Thyroid gland (tissue), 4 donors: Measurements from ENCODE around the gene SULF2. TPM values are rescaled to one million over a fixed set of nuclear protein-coding genes. Genes with fewer than 3 reads are reported as not detected.
A peak's percentile ranks its signal among the peaks of the same experiment; 100 is the strongest.

Experiments
- DNase-seq, 2 donors: peaks; one replicate each; pipeline ENCODE4 v3.0.0-alpha.2; 2019
- H3K27ac ChIP-seq, 3 donors: fragments of 200-600 bp; sonication (generic); 1 replicate in 2 of 3; 2 replicates in 1 of 3; pipeline ENCODE4 v1.5.1; 2016 to 2019; ENCODE audit warnings: mild to moderate bottlenecking in 1 of 3, moderate library complexity in 1 of 3
- H3K27me3 ChIP-seq: fragments of 200-600 bp; sonication (generic); one replicate; pipeline ENCODE4 v1.5.1; 2019
- H3K36me3 ChIP-seq, 2 donors: fragments of 200-600 bp; sonication (generic); one replicate each; pipeline ENCODE4 v1.5.1; 2016 to 2019
- H3K4me1 ChIP-seq, 2 donors: fragments of 200-600 bp; sonication (generic); one replicate each; pipeline ENCODE4 v1.5.1; 2017 to 2019
- H3K4me3 ChIP-seq, 3 donors: fragments of 200-600 bp; sonication (generic); replicated peaks in 1 of 3; 1 replicate in 2 of 3; 2 replicates in 1 of 3; pipeline ENCODE4 v1.5.1; 2016; ENCODE audit warnings: mild to moderate bottlenecking in 1 of 3
- H3K9me3 ChIP-seq: fragments of 200-600 bp; sonication (generic); one replicate; pipeline ENCODE4 v1.5.1; 2017
- CTCF ChIP-seq, 6 experiments: fragments of 200-600 bp in 3 of 6; fragments of 450-650 bp in 3 of 6; sonication (generic) in 3 of 6; IDR thresholded peaks; one replicate each; pipeline ENCODE4 v1.5.1; 2016 to 2019; ENCODE audit warnings: antibody characterized with exemption in 6 of 6, mild to moderate bottlenecking in 2 of 6, inconsistent platforms in 1 of 6, moderate library complexity in 1 of 6
- POLR2A ChIP-seq, 2 donors: fragments of 450-650 bp; IDR thresholded peaks; one replicate each; pipeline ENCODE4 v1.6.1; 2017; ENCODE audit warnings: antibody characterized with exemption in 2 of 2, mild to moderate bottlenecking in 2 of 2, moderate library complexity in 1 of 2
- WGBS, 2 donors: methylation state at CpG; one replicate each; pipeline ENCODE4 v1.1.5; 2017; 5-methylcytosine and 5-hydroxymethylcytosine counted together
- intact Hi-C: fragments of 100-400 bp; cut with DNase I; formaldehyde crosslinking; loops from one replicate; pipeline ENCODE4 v1.15.1; 2023
- total RNA-seq, 4 donors: library from RNA; depleted of rRNA; stranded (reverse); fragments of >200 nt; gene quantifications; one replicate each; pipeline ENCODE4 v1.2.3, GENCODE V29; 2016

SULF2 gene
- total RNA-seq, 4 donors from 2014 or later, result 39.4 to 90.6 (median 55.4) TPM

GRCh38 chr20:47789764-47790579, 4.7 kb upstream of the SULF2 start:
- H3K4me1 ChIP-seq, result peaks cover 0 to 8% of the 10 kb centered on the region in 2 donors
- no peaks in the 10 kb centered on the region for H3K9me3 ChIP-seq
- H3K36me3 ChIP-seq, result no peaks in the 10 kb centered on the region
- no peak overlapping the region for H3K4me3 ChIP-seq
- intact Hi-C loops, result loop anchor here (10.0 kb wide), 1 partner anchor 835 kb away; no protein-coding TSS in a partner anchor
- no peaks in the 10 kb centered on the region for H3K27me3 ChIP-seq
- whole genome bisulfite sequencing, 2 donors, result 78 to 85% methylated on average over 10 of the region's 10 CpGs
- no peak for TF ChIP-seq CTCF (IDR thresholded peaks at IDR 0.05)
- TF ChIP-seq POLR2A (IDR thresholded peaks at IDR 0.05), result no peak
- H3K27ac ChIP-seq, result no peak overlapping the region
- DNase-seq, result no peak

DNA sequence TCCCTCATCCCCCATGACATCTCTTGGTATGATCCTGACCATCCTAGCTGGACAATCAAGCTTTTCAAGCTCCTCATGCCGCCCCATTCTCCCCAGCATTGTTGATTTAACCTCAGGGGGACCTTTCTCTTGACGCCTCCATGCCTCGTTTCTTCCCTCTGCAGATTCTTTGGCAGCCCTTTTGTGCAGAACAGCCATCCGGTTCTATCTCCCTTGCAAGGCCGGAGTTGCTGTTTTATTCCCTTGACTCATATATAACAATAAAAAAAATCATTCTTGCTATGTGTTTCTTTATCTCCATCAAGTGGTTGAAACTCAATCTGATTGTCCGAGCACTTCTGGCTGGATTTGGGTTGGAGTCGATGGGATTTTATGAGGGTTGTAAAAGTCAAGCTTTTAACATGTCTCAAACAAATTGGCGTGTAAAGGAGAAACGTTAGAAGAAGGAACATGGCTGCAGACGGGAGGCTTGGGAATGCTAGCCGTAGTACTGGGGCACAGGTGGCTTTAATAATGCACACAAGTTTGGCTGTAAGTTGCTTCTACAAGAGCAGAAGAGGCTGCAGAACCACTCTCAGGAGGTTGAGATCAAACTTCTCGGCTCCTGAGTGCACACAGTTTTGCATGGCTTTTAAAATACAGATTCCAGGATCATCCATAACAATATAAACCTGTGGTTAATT, 3.9 kb upstream of the SULF2 start:
- Histone ChIP-seq H3K27ac (no peak overlapping the region), H3K27me3 (no peaks in the 10 kb centered on the region), H3K4me1 (peaks cover 7 to 16% of the 10 kb centered on the region in 2 donors), H3K9me3 (no peaks in the 10 kb centered on the region), H3K36me3 (no peaks in the 10 kb centered on the region), H3K4me3 (no peak overlapping the region)
- 73 to 76% methylated on average over 12 of the region's 12 CpGs for WGBS, 2 donors
- no peak for DNase-seq
- intact Hi-C loops, result loop anchor here (10.0 kb wide), 1 partner anchor 836 kb away; no protein-coding TSS in a partner anchor
- TF ChIP-seq POLR2A (IDR thresholded peaks at IDR 0.05) (no peak), CTCF (IDR thresholded peaks at IDR 0.05) (no peak)

DNA sequence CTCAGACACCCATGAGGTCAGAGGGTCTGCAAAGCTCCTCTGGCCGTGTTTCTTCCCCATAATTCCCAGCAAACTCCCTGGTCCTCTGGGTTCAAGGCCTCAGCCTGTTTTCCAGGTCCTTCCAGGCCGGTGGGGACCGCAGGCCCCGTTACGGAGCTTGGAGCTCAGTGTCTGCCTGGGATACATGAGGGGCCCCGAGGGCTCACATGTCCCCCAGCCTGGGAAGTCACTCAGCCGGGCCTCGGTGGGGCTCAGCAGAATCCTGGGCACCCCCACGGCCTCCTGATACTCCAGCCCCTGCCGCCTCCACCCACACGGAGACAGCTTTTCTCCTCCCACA, 3.4 kb upstream of the SULF2 start:
- intact Hi-C loops, result loop anchor here (10.0 kb wide), 1 partner anchor 836 kb away; no protein-coding TSS in a partner anchor
- Histone ChIP-seq H3K27me3 (no peaks in the 10 kb centered on the region), H3K4me1 (peaks cover 8 to 21% of the 10 kb centered on the region in 2 donors), H3K36me3 (no peaks in the 10 kb centered on the region), H3K9me3 (no peaks in the 10 kb centered on the region), H3K27ac (no peak overlapping the region), H3K4me3 (no peak overlapping the region)
- TF ChIP-seq CTCF (IDR thresholded peaks at IDR 0.05), result no peak
- no peak for TF ChIP-seq POLR2A (IDR thresholded peaks at IDR 0.05)
- DNase-seq, result no peak
- WGBS, 2 donors, result 66 to 85% methylated on average over 6 to 11 of the region's 11 CpGs

DNA sequence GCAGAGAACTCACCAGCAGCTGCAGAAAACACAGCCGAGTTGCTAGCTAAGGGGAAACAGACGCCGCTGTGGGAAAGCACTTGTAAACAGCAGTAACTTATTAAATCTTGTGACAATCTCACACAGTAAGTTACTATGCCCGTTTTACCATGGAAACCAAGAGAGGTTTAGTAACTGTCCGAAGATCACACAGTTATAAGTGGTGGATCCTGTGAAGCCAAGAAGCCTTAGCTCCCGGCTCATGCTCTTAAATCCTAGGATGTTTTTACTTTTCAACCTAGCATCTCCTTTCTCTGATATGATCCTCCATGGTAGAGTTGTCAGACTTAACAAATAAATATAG, 1.5 kb upstream of the SULF2 start:
- WGBS, 2 donors, result 23 to 36% methylated on average over 6 of the region's 6 CpGs
- no peak for DNase-seq
- peak overlapping the region in 1 of 3 donors; percentile 26 for H3K4me3 ChIP-seq
- TF ChIP-seq CTCF (IDR thresholded peaks at IDR 0.05), result no peak
- no peak for TF ChIP-seq POLR2A (IDR thresholded peaks at IDR 0.05)
- peaks cover 8 to 34% of the 10 kb centered on the region in 2 donors for H3K4me1 ChIP-seq
- H3K9me3 ChIP-seq, result no peaks in the 10 kb centered on the region
- H3K27me3 ChIP-seq, result no peaks in the 10 kb centered on the region
- intact Hi-C loops, result loop anchor here (10.0 kb wide), 1 partner anchor 838 kb away; no protein-coding TSS in a partner anchor
- H3K27ac ChIP-seq, result peak overlapping the region in 2 of 3 donors; percentile 60 to 76
- no peaks in the 10 kb centered on the region for H3K36me3 ChIP-seq
